Endometrial microvascular endothelial cells (primary cell): Measurements from ENCODE around the gene MAD1L1. TPM values are rescaled to one million over a fixed set of nuclear protein-coding genes. Genes with fewer than 3 reads are reported as not detected.

ENCODE experiments used
- in situ Hi-C: cut with HindIII; loops from 2 replicates; pipeline ENCODE4 v1.10.0; 2017; ENCODE audit warnings: low sequenced_read_pairs, low pct_unique_long_range_greater_than_20kb; ENCODE audit errors: inconsistent ontology term
- total RNA-seq: library from RNA; depleted of rRNA; stranded (reverse); fragments of >200 nt; gene quantifications from one replicate; pipeline ENCODE4 v1.2.3, GENCODE V29; 2015; ENCODE audit errors: inconsistent ontology term

Gene MAD1L1
- total RNA-seq, 1 donor from 2014 or later = 44.7 TPM

DNA sequence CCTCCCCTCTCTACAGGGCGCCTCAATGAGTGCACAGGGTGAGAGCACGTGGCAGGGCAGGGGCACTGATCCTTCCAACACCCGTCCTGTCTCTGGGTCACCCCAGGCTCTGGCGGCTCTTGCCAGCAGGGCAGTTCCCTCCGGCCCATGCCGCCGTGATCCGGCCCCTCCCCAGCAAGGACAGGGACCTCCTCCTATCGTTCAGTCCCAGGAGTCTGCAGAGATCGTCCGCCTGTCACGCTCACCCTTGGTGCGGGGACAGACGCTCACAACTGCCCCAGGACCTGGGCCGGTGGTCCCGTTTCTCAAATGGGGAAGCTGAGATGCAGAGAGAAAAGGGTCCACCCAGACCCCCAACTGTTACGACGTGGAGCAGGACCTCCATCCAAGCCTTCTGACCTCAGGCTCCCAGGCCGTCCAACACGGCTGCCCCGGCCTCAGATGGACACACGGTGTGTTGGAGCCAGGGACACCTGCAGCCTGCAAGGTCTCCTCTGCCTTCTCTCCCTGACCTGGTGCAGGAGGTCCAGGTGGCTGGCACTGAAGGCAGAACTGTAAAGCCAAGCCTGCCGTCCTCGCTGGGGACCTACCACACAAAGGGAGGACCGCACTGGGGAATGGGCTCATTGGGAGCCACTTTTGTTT, 313.7 kb downstream of the MAD1L1 start:
- in situ Hi-C loops = no loop called here

DNA sequence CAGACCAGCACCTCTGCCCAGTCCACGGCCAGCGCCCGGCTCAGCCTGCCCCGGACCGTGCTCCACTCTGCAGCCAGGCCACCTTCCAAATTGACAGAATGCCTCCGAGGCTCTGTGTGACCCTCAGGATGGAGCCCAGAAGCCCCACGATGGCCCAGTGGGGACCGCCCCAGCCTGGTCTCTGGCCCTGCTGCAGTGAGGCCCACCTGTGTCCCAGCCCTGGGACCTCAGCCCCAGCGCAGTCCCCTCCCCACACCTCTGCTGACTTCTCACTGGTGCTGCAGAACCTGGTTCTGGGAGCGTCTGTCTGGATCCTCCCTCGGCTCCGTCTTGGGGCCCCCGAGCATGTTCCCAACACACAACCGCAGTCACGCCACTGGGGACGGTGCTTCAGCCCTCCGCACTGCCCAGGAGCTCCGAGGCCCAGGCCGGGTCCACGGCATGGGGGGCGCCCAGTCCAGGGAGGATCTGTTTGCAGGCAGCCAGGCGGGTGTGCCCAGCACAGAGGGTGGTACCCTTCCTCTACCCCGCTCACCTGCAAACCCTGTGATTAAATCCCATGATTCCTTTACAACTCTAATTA, 314.6 kb downstream of the MAD1L1 start:
- in situ Hi-C loops = no loop called here

DNA sequence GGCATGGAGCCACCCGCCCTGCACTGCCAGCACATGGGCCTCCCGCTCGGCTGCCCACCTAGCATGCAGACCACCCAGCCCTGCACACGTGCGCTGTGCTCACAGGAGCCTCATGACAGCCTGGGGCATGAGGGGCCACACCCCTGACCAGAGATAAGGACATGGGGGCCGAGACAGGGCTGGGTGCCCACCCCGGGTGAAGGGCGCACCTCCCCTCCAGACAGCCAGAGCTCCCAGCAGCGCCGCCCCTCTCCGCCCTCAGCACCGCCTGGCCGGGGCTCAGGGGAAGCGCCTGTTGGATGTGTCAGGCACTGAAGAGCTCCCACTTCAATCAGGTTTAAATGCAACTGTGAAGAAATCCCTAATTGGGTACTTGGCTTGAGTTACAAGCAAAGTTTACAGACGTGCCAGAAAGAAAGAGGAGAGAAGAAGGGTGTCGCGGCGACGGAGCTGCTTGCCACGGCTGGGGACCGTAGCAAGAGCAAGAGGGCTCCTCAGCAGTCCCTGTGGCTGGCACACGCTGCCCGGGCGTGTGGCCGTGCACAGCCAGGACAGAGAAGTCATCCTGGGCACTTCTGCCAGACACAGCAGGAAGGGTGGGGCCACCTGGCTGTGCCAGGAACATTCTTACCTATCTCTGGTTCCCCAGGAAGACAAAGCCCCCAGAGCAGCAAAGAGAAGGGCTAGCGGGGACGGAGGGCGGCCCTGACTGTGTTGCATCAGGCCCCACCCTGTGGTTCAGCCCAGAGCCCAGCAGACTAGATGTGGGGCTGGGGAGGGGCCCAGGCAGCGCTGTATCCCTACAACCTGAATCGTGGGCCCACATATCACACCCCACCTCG, 315.3 kb downstream of the MAD1L1 start:
- in situ Hi-C loops = no loop called here

DNA sequence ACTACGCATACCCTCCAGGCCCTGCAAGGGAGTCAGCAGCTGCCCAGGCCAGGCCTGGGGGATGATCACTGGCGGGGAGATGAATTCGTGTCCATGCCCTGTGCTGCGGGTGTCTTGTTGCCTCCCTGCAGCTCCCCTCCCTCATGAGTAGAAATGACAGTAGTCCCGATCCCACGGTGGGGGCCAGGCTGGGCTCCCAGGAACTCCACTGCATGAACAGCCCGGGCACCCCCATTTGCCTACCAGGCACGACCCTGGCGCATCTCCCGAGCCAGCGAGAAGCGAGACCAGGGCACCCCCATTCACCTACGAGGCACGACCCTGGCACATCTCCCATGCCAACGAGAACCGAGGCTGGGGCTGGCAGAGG, 316.2 kb downstream of the MAD1L1 start:
- in situ Hi-C loops = no loop called here

DNA sequence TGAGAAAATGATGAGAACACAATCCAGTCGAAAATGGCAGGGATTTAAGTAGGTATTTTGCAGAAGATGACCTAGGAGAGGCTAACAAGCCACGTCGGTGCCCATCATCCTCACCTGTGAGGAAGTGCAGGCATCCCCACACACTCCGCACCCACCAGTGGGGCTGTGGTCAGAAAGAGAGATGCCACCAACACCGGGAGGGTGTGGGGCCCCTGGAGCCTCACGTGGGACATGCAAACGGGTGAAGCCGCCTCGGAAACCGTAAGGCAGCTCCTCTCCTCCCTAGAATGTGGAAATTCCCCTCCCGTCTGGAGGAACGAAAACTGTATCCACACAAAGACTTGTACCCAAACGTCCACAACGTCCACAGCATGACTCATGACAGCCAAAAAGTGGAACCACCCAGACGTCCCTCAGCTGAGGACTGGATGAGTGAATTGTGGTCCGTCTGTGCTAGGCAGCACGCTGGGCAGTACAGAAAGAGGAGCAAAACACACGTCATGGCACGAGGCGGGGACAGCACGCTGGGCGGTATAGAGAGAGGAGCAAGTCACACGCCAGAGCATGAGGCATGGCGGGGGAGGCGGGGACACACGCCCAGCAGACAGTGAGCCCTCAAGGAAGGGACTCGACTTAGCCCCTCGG, 316.7 kb downstream of the MAD1L1 start:
- in situ Hi-C loops = no loop called here

DNA sequence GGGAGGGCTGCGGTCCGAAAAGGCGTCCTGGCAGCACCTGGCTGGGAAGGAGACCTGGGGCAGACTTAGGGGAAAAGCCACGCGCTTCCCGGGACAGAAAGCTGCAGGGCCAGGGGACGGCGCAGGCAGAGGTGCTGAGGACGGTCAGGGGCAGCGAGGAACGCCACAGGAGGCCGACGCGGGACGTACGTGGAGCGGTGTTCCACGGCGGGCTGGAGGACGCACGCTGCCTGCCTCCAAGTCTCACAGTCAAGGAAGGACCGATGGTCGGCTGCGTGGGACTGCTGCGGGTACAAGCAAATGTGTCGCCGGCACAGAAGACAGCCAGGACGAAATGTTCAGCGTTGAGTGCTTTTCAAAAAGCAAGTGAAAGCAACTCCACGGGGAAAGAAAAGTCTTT, 317.4 kb downstream of the MAD1L1 start:
- in situ Hi-C loops = no loop called here

DNA sequence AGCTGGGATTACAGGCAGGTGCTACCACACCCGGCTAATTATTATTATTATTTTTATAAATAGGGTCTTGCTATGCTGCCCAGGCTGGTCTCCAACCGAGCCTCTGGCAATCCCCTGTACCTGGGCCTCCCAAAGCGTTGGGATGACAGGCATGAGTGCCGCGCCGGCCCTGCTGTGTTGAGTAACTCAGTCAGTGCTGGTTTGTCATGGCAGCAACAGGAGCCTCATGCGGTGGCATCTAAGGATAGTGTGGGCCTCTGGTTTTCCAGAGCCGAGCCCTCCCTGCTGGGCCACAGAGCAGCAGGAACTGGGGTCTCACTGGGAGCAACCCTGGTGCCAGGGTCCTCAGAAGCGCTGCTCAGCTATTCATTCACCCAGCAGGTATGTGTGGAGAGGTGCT, 318.0 kb downstream of the MAD1L1 start:
- in situ Hi-C loops = no loop called here

DNA sequence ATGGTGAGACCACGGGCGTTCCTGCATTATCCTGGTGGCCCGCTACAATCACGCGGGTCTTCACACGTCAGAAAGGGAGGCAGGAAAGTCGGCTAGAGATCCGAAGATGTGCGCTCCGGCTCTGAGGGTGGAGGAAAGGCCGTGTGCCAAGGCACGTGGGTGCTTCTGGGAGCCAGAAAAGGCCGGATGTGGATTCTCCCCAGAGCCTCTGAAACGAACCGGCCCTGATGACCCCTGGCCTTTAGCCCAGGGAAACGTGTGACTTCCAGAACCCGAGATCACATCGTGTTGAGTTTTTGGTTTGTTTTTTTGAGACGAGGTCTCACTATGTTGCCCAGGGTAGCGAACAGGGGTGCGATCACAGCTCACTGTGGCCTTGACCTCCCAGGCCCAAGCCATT, 318.4 kb downstream of the MAD1L1 start:
- in situ Hi-C loops = no loop called here

DNA sequence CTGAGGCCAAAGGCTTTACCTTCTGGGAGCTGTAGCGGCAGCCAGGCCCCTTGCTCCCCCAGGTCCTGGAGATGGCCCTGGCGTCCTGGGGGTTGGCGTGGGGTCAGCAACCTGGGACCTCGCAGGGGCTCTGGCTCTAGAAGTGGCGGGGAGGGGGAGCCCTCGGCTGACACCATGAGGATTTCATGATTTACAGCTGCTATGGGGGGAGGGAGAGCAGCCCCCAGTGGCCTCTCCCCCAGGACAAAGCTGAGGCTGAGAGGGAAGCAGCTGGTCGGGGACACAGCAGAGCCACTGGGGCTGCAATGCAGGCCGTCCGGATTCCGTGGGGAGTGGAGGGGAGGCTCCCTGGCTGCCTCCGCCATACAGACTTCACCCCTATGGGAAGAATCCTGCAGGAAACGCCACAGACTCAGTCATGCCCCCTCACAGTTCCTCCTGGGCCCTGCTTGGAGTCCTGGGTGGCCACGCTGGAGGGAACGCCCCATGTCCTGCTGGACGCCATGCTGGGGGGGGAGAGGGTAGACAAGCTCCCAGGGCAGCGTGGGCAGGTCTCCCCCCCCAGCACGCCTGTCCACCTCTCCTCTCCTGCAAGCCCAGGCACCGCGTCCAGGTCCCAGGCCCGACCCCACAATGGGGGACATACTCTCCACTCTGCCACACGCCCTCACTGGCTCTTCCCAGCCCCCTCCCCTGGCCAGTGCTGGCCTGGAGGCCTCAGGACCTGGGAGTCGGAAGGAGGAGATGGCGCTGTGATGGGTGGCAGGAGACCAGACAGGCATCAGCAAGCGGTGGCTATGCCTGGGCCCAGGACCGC, 319.1 kb downstream of the MAD1L1 start:
- in situ Hi-C loops = no loop called here

DNA sequence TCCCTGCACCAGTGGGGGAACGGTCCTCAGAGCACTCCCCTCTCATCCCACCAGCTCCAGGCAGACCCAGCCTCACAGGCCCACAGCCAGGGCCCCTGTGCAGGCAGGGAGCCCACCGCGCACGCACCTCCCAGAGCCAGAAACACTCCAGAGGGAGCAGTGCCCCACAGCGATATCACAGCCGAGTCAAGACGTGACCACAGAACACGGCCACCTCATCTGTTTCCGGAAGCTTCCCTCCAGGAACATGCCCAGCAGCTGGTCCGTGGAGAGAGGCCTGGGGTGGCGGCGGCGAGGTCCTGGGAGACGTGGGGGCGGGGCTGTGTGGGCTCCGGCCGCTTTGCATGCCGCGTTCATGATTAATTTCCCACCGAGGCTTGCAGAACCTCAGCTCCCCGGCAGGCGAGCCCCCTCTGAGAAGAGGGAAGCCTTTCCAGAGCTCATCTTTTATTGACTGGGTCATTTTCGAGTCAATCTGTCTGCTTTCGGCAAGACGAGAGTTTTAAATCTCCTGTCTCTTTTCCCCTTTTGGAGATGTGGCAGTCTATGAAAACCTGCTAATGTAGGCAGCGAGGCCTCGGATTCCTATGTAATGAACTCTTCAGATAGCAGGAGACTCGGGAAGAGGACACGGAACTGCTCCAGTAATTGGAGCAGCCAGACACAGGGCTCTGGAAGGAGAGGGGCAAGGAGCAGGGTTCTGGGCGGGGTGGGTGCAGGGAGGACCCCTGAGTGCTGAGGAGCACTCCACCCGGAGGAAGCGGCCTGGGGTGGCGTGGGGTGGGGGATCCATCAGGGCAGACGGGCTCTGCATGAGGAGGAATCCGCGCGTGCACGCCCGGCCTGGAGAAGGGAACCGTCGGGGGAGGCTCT, 319.9 kb downstream of the MAD1L1 start:
- in situ Hi-C loops = no loop called here

DNA sequence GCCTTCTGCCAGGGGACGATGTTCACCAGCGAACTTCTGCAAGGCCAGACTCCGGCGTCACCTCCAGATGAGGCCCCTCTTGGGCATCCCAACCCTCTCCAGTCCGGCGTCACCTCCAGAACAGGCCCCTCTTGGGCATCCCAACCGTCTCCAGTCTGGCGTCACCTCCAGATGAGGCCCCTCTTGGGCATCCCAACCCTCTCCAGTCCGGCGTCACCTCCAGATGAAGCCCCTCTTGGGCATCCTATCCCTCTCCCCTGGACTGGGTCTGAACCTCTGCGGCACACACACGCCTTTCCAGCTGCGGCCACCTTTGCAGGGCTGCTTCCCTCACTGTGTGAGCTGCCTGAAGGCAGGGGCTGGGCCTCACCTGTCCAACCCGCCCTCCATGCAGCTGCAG, 321.2 kb downstream of the MAD1L1 start:
- in situ Hi-C loops = no loop called here

DNA sequence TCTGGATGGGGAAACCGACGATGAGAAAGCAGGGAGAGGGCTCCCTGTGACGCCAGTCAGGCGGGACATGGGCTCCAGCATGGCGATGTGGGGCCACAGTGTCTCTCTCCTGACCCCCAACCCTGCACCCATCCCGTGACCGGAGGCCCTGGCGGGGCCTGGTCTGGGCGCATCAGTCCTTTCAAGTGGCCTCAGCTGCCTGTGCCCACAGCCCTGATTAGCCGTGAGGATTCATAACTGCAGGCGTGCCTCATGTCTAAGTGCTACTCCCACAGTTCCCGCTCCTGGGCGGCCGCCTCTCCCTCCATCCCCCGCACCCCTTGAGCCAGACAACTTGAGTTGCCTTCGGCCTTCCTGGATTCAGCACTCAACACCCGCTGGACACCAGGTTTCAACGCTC, 321.9 kb downstream of the MAD1L1 start:
- in situ Hi-C loops = no loop called here

DNA sequence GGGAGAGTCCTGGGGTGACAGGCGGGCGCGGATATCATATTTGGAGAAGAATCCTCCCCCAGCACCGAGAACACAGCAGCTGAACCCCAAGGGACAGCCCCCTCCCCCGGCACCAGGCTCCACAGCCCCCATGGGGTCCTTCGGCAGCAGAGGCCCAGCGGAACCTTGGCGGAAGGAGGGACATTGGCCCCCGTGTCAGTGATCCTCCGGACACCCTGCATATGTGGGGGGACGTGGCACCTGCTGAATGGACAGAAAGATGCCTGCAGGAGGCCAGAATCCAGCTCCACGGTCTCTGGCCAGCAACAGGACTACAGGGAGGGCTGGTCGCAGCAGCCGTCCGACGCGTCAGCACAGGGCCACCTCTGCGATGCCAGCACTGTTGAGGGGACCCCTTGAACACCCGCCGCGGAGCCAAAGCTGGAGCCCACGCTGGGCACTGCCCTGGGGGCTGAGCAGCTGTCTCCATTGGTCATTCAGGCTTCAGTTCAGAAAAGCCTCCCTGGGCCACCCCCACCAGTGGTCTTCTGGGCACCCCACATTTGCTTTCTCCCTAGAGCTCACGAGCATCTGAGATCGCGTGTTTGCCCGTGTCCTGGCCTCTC, 322.6 kb downstream of the MAD1L1 start:
- in situ Hi-C loops = no loop called here

DNA sequence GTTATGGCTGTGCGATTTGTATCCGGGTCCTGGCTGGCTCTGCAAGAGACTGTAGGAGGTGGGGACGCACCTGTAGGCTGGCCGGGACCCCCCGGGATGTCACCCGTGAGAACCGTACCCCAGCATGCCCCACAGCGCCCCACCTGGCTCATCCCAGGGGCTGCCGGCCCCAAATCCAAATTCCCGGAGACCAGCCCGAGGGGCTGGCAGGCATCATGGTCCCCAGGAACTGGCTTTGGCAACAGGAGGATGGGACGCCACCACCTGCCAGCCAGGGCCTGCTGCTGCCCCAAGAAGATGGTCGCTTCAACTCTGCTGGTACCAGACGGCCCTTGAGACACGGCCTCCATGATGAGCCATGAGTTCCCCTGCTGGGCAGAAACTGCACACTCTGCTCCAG, 323.3 kb downstream of the MAD1L1 start:
- in situ Hi-C loops = no loop called here

DNA sequence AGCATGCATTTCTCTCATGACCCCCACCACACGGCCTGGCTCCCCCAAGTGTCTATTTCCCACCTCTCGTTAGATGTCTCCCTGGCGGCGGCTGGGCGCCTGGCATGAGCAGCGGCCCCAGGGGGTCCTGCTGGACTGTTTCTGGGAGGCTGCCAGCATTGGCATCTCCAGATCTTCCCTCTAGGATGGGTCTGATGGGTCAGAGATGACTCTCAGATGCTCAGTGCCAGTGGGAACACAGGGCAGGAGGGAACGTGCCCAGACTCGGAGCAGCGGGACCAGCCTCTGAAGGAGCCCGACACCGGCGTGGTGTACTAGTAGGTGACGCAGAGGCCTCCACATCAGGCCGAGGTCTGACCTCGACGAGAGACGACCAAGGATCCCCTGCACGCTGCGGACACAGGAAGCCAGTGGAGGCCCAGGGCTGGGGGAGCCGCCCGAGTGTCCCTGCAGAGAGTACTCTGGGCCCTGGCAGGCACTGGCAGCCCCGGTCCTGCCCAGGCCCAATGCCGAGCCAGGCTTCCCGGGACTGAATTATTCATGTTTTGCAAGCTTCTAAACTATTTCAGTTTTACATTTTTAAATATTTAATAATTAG, 323.8 kb downstream of the MAD1L1 start:
- in situ Hi-C loops = no loop called here

DNA sequence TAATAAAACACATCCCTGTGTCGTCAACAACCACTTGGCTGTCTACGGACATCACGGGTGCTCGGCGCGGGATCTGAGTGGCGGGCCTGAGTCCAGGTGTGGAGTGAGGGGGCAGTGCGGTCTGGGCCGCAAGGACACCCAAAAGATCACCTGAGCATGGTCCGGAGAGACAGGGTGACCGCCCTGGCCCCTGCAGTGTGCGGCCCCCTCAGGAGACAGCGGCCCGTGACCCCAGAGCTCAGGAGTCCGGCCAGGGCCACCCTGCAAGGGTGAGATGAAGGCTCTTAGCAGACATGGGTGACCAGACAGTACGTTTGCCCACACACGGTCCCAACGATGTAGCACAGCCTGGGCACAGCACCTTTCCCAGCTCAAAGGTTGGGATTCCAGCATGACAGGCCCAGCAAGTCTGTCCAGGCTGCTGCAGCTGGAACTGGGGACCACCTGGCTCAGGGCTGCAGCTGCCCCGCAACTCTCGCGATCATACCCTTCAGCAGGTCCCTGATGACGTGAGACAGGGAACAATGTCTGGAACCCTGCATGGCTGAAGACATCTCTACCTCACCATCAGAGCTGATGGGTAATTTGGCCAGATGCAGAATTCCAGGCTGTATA, 324.9 kb downstream of the MAD1L1 start:
- in situ Hi-C loops = no loop called here
